Endodermal cell (in vitro differentiated cells): ENCODE measurements around the gene FAM107B. TPM values are rescaled to one million over a fixed set of nuclear protein-coding genes. Genes with fewer than 3 reads are reported as not detected.

Source experiments
- DNase-seq: peaks from one replicate; pipeline ENCODE4 v3.0.0-alpha.2; 2017
- H3K27ac ChIP-seq: 2 replicates; pipeline ENCODE4 v1.5.1; 2013; ENCODE audit warnings: mild to moderate bottlenecking, low read depth, low read length, moderate library complexity
- H3K27me3 ChIP-seq: 2 replicates; pipeline ENCODE4 v1.6.1; 2013; ENCODE audit warnings: mild to moderate bottlenecking, low read length, moderate library complexity; ENCODE audit not compliant: insufficient read depth, control insufficient read depth, poor library complexity, severe bottlenecking
- H3K36me3 ChIP-seq: 2 replicates; pipeline ENCODE4 v1.7.0; 2013; ENCODE audit warnings: mild to moderate bottlenecking, low read length, moderate library complexity; ENCODE audit not compliant: control insufficient read depth, insufficient read depth
- H3K4me1 ChIP-seq: one replicate; pipeline ENCODE4 v1.7.0; 2013; ENCODE audit warnings: low read length; ENCODE audit not compliant: control insufficient read depth, insufficient read depth
- H3K4me3 ChIP-seq: 2 replicates; pipeline ENCODE4 v1.5.1; 2013; ENCODE audit warnings: mild to moderate bottlenecking, low read length, moderate library complexity
- H3K9ac ChIP-seq: 2 replicates; pipeline ENCODE4 v1.6.1; 2013; ENCODE audit warnings: mild to moderate bottlenecking, low read length, moderate library complexity; ENCODE audit not compliant: poor library complexity, severe bottlenecking; ENCODE audit errors: extremely low read depth
- H3K9me3 ChIP-seq: 2 replicates; pipeline ENCODE4 v1.6.1; 2013; ENCODE audit warnings: mild to moderate bottlenecking, low read length, moderate library complexity; ENCODE audit not compliant: control insufficient read depth
- H3K27ac Mint-ChIP-seq: 2 replicates; pipeline ENCODE4 v1.8.0; 2020; ENCODE audit warnings: mixed read lengths
- H3K27me3 Mint-ChIP-seq: 2 replicates; pipeline ENCODE4 v1.8.0; 2021; ENCODE audit warnings: mild to moderate bottlenecking, mixed read lengths; ENCODE audit not compliant: insufficient read depth
- H3K36me3 Mint-ChIP-seq: 2 replicates; pipeline ENCODE4 v1.8.0; 2020; ENCODE audit warnings: low read depth, mixed read lengths
- H3K4me1 Mint-ChIP-seq: 2 replicates; pipeline ENCODE4 v1.8.0; 2020; ENCODE audit warnings: mixed read lengths
- H3K4me3 Mint-ChIP-seq: 2 replicates; pipeline ENCODE4 v1.8.0; 2020; ENCODE audit warnings: mild to moderate bottlenecking, moderate library complexity, mixed read lengths
- H3K9me3 Mint-ChIP-seq: 2 replicates; pipeline ENCODE4 v1.8.0; 2020; ENCODE audit warnings: mild to moderate bottlenecking, mixed read lengths
- WGBS, 2 experiments: methylation state at CpG; one replicate each; pipeline versions ENCODE4 v1.1.5 to v1.1.7; 2013; ENCODE audit warnings: missing lambda C conversion rate in 2 of 2, mixed read lengths in 1 of 2; ENCODE audit not compliant: insufficient coverage in 1 of 2, insufficient read length in 1 of 2; 5-methylcytosine and 5-hydroxymethylcytosine counted together
- total RNA-seq, 2 donors: library from RNA; stranded (reverse); fragmentation: NEBNext Ultra II Directional in 1 of 2; extraction: Animal tissue kit (Norgen Biotek cat#: 25700) in 1 of 2; gene quantifications; 2 replicates in 1 of 2; 3 replicates in 1 of 2; pipeline ENCODE4 v1.2.1, GENCODE V29; 2021
- TF ChIP-seq, protein P1 (sequence below): fragments of 200-600 bp; sonication (generic); conservative IDR thresholded peaks from 2 replicates; pipeline ENCODE4 v1.5.0; 2021; ENCODE audit warnings: antibody characterized with exemption, mild to moderate bottlenecking

FAM107B gene
- total RNA-seq, 2 donors from 2014 or later: 16.0 to 24.0 TPM

- H3K4me1 Mint-ChIP-seq: peaks cover 59% of the 10 kb centered on the region
These were observed 216.7 kb downstream of the FAM107B start for GRCh38 chr10:14558025-14558424.

DNA sequence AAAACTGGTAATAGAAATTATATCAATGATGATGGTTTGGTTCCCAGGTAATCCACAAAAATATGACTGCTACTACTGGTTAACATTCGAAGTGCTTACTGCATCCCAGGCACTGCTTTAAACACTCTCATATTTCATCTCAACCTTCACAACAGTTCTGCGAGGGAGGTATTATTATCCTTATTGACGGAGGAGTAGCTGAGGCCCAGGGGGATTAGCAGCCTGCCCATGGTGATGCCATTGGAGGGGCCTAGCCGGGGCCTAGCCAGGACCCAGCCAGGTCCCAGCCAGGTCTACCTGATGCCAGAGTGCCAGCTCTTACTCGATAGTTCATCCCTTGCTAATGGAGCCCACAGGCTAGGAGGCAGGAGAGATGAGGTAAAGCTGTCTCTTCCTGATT is 217.1 kb downstream of the FAM107B start:
- no peak overlapping the region for H3K4me3 ChIP-seq
- no peak overlapping the region for H3K27ac ChIP-seq
- Mint-ChIP-seq H3K4me3 (no peak overlapping the region), H3K4me1 (peaks cover 54% of the 10 kb centered on the region), H3K36me3 (no peaks in the 10 kb centered on the region), H3K27ac (no peak overlapping the region), H3K9me3 (no peaks in the 10 kb centered on the region), H3K27me3 (no peaks in the 10 kb centered on the region)
- TF ChIP-seq, protein P1, sequence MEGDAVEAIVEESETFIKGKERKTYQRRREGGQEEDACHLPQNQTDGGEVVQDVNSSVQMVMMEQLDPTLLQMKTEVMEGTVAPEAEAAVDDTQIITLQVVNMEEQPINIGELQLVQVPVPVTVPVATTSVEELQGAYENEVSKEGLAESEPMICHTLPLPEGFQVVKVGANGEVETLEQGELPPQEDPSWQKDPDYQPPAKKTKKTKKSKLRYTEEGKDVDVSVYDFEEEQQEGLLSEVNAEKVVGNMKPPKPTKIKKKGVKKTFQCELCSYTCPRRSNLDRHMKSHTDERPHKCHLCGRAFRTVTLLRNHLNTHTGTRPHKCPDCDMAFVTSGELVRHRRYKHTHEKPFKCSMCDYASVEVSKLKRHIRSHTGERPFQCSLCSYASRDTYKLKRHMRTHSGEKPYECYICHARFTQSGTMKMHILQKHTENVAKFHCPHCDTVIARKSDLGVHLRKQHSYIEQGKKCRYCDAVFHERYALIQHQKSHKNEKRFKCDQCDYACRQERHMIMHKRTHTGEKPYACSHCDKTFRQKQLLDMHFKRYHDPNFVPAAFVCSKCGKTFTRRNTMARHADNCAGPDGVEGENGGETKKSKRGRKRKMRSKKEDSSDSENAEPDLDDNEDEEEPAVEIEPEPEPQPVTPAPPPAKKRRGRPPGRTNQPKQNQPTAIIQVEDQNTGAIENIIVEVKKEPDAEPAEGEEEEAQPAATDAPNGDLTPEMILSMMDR: no peak
- 96 to 98% methylated on average over 5 of the region's 5 CpGs for WGBS, 2 experiments
- peaks cover 8% of the 10 kb centered on the region for H3K4me1 ChIP-seq
- H3K36me3 ChIP-seq: no peaks in the 10 kb centered on the region
- no peak for DNase-seq
- no peak overlapping the region for H3K9ac ChIP-seq
- H3K27me3 ChIP-seq: no peaks in the 10 kb centered on the region
- no peaks in the 10 kb centered on the region for H3K9me3 ChIP-seq

More at GRCh38 chr10:14558025-14558424, 216.7 kb downstream of the FAM107B start:
- Histone ChIP-seq H3K4me3 (no peak overlapping the region), H3K4me1 (peaks cover 12% of the 10 kb centered on the region), H3K36me3 (no peaks in the 10 kb centered on the region), H3K27me3 (no peaks in the 10 kb centered on the region), H3K9ac (no peak overlapping the region), H3K27ac (no peak overlapping the region), H3K9me3 (no peaks in the 10 kb centered on the region)
- WGBS, 2 experiments: 95 to 96% methylated on average over 12 of the region's 12 CpGs
- TF ChIP-seq, protein P1: no peak
- no peak overlapping the region for H3K4me3 Mint-ChIP-seq
- no peaks in the 10 kb centered on the region for H3K27me3 Mint-ChIP-seq
- H3K36me3 Mint-ChIP-seq: no peaks in the 10 kb centered on the region
- no peak overlapping the region for H3K27ac Mint-ChIP-seq
- no peaks in the 10 kb centered on the region for H3K9me3 Mint-ChIP-seq
- DNase-seq: no peak

DNA sequence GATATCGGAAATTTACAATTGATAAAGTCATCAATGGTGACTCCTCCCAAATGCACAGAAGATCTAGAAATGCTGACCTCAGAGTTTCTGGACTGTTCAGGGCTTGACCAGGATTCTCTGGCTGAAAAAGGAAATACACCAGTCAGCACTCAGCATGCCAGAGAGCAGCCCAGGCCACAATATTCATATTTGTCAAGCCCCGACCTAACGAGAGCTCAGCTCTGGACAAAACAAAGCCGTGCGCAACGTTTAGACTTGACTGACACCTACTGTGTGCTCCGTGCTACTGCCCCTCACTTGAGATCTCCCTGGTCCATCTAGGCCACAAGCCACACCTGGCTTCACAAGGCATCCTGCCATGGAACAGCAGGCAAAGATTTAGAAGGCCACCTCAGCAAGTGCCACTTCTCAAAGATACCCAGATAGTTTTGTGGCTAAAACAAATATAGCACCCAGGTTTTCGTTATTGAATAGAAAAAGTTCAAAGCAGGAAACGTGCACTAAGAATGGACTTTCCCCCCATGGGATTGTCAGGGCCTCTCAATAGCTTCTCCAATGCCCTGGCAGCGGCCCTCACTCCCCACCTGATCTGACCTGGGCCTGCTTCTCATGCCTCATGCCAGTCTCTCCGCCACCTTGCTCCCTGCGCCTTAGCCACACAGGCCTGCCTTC is 218.3 kb downstream of the FAM107B start:
- no peaks in the 10 kb centered on the region for H3K27me3 Mint-ChIP-seq

More for the DNA sequence above, 218.3 kb downstream of the FAM107B start:
- TF ChIP-seq, protein P1: peak; percentile 70
- Histone ChIP-seq H3K36me3 (no peaks in the 10 kb centered on the region), H3K9ac (no peak overlapping the region), H3K4me3 (no peak overlapping the region), H3K27ac (no peak overlapping the region), H3K4me1 (peaks cover 6% of the 10 kb centered on the region), H3K9me3 (no peaks in the 10 kb centered on the region), H3K27me3 (no peaks in the 10 kb centered on the region)
- Mint-ChIP-seq H3K27ac (peak overlapping the region; percentile 88), H3K4me1 (peaks cover 46% of the 10 kb centered on the region), H3K9me3 (no peaks in the 10 kb centered on the region), H3K36me3 (peaks cover 4% of the 10 kb centered on the region), H3K4me3 (peak overlapping the region; percentile 5)
- DNase-seq: peak; percentile 75
- WGBS, 2 experiments: 76 to 80% methylated on average over 11 to 12 of the region's 12 CpGs
